NCI-H2081 treated with DMSO at 0.1 percent for 48 hours (cell line): ENCODE measurements around the gene CD81.
"Not testable (repeated sequence)": the region's sequence is repeated elsewhere in the genome, so short reads cannot be mapped to it uniquely, and the experiment has no call there.

Experiments
- DNase-seq: peaks from one replicate; lab custom pipeline; 2025; lab: John Stamatoyannopoulos, UW

The CD81 gene

DNA sequence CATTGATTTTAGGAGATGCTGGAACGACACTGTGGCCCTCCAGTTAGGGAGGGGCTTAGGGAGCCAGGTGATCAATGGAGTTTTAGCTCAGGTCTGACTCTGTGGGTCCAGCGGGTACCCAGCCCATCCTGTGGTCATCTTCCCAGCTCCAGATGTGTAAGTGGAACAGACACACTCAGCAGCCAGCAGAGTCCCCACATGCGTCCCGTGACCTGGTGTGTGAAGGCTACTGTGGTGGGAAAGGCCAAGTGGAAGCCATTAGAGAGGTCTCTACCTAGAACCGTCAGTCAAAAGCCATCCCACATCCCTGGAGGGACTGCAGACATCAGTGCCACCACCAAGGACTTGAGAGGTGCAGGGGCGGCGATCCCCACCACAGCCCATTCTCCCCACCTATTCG, 19.9 kb upstream of the CD81 start:
- no peak for DNase-seq

DNA sequence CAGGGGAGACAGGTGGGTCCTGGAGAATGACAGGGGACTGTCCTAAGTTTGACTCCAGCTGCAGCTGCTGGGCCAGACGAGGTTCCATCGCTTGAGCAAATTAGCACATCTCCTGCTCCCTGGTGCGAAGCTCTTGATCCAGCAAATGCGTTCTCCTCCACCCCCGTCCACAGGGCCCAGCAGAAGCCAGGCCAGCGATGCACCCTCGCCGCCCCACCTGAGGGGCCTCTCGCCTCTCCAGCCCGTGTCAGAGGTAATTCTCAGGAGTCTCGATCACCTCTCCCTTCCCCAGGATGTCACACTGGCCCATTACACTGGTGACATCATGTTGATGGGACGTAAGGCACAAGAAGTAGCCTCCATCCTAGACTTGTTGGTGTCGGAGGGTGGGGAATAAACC, 19.5 kb upstream of the CD81 start:
- not testable (repeated sequence) for DNase-seq

DNA sequence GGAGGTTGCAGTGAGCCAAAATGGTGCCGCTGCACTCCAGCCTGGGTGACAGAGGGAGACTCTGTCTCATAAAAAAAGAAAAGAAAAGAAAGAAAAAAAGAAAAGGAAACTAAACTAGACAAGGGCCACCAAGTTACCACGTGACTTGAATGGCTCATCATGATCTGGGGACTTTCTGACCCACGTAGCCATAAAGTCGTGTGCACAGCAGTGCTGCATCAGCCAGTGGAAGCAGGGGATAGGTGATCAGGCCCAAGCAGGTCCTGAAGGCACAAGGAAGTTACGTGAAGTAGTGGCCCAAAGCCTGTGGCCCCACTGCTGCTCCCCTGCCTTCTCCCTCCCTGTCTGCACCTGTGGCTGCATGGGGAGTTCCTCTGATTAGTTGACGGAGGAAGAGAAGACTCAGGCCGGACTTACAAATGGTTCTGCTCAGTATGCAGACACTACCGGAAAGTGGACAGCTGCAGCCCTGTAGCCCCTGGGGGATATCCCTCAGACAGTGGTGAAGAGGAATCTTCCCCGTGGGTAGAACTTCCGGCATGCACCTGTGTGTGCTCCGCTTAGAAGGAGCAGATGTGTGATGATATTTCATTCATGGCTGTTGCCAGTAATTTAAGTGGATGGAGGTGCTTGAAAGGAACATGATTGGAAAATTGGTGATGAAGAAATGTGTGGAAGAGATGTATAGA, 18.2 kb upstream of the CD81 start:
- DNase-seq = no peak

DNA sequence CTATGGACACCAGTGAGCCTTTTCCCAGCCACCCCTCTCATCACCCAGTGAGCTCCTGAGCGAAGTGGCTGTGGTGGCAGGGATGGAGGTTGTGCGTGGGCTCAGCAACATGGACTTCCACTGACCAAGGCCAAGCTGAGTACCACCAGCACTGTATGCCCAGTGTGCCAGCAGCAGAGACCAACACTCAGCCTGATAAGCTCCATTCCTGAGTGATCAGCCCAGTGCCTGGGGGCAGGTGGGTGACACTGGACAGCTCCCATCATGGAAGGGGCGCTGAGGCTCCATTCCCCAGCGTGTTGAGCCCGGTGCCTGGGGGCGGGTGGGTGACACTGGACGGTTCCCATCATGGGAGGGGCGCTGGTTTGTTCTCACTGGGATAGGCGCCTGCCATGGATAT, 17.6 kb upstream of the CD81 start:
- no peak for DNase-seq

DNA sequence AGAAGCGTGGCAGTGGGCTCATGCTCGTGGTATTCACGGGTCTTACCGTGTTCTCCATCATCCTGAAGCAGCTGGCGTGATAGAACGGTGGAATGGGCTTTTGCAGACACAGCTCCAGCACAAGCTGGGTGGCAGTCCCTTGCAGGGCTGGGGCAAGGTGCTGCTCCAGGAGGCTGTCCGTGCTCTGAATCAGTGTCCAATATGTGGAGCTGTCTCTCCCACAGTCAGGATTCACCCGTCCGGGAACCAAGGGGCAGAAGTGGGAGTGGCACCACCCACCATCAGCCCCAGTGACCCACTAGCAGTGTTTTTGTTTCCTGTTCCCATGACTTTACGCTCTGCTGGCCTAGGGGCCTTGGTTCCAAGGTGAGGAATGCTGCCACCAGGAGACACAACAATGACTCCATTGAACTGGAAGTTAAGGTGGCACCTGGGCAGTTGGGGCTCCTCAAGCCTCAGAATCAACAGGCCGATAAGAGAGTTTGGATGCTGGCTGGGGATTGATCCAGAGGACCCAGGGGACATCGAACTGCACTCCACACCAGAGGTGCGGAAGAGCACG, 16.9 kb upstream of the CD81 start:
- no peak for DNase-seq

DNA sequence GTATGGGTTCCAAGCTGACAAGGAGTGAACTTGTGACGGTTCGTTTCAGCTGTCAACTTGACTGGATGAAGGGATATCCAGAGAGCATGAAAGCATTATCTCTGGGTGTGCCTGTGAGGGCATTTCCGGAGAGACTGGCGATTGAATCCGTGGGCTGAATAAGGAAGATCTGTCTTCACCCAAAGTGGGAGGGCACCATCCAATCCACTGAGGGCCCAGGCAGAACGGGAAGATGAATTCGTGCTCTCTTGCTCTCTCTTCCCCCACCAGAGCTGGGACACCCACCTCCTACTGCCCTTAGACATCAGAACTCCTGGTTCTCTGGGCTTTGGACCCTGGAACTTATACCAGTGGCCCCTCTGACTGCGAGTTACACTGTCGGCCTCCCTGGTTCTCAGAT, 15.5 kb upstream of the CD81 start:
- no peak for DNase-seq

DNA sequence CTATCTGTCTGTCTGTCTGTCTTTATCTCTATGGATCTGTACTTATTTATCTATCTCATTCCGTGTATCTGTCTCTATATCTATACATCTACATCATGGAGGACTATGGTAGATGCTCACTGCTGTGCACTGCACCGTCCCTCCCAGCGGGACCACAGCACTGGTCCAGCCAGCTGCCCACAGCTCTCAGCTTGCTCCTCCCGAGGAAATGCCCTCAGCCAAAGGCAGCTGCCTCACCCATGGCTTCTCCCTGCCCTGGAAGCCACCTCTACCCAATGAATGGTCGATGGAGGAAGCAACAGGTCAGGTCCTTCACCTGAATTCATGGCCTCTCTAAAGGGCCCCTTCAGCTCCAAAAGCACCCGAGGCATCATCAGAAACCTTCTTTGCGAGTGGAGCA, 14.7 kb upstream of the CD81 start:
- DNase-seq = no peak

DNA sequence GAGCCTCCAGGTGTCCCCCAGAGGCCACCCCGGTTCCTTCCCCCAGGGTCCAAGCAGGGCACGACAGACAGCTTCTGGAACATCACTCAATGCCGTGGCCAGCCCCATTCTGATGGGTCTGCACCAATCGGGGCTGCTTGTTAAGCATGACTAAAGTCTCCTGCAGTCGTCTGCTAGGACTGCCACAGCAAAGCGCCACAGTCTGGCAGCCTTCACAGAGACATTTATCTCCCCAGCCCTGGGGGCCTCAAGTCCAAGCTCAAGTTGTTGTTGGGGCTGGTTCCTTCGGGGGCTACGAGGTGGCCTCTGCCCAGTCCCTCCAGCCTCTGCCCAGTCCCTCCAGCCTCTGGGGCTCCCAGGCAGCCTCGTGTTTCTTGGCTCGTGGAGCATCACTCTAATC, 14.0 kb upstream of the CD81 start:
- no peak for DNase-seq

DNA sequence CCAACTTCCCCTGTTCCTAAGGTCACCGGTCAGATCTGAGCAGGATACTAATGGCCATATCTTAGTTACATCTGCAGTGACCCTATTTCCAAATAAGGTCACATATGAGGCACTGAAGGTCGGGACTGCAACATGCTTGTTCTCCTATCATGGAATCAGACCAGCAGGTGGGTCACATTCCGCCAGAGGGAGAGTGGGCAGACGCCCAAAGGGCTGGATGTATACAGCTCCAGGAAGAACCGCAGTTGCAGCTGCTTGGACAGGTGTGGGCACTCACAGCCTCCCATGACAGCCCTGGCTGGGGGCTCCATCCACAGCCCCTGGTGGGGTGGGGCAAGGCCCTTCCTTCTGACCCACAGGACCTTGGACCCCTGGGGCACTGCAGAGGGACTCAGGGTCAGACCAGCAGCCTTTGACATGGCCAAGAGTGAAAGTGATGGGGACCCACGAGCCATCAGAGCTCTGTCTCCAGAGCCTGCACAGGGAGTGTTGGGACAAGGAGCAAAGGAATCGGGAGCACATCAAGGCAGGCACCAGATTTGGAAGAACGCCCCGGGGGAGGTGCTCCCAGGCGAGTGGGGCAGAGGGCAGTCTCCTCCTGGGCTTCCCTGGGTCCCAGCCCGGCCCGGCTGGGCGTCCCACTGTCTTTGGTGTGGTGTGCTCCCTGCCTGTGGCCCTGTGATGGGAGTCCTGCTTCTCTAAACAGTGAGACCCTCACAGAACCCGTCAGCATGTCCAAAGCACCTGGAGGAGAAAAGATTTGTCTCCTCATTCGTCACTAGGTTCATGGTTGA, 13.3 kb upstream of the CD81 start:
- no peak for DNase-seq

DNA sequence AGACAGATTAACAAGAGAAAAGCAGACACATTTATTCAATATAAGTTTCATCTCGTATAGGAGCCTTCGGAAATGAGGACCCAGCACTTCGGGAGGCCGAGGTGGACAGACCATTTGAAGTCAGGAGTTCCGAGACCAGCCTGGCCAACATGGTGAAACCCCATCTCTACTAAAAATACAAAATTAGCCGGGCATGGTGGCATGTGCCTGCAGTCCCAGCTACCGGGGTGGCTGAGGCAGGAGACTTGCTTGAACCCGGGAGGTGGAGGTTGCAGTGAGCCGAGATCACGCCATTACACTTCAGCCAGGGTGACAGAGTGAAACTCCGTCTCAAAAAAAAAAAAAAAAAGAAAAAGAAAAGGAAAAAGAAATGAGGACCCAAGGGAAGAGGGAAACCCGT, 12.7 kb upstream of the CD81 start:
- DNase-seq = not testable (repeated sequence)

DNA sequence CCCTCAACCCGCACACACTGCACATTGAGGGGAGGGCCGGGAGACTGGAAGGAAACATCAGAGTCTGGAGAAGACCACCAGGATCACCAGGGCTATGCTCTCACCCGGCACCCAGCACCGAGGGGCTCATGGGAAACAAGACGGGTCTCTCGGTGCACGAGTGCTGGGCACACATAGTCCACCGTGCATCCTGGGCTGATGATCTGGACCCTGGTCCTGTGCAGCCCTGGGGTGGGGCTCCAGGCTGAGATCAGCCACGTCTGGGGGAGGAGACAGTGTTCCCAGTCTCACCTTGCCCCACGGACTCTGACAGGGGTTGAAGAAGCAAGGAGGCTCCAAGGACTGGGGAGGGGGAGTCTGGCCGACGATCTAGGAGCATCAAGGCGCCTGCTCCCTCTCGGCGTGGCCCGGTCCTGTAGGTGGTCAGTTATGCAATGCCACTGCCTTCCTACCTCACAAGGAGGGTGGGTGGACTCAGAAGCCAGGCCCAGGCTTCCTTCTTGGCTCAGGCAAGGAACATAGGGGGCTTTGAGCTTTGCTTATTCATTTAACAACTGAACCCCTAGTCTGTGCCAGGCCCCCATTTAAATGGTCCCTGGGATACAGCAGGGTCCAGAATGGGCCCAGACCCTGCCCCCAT, 11.4 kb upstream of the CD81 start:
- DNase-seq = no peak

DNA sequence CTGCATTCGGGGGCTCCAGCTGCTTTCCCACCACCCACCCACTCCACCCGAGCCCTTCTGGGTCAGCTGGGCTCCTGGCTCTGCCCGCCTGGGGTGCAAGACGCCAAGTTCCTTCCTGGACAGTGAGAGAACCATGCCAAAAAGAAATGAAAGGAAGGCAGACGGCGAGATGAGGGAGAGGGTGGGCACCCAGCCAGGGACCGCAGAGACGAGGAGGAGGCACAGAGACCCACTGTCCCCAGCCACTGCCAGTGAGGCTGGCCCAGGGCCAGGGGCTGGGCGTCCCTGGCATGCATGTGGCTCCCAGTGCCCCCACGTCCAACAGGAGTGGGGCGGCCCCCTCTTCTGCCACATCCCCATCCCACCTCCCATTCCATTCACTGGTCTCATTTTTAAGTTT, 10.8 kb upstream of the CD81 start:
- DNase-seq = no peak

DNA sequence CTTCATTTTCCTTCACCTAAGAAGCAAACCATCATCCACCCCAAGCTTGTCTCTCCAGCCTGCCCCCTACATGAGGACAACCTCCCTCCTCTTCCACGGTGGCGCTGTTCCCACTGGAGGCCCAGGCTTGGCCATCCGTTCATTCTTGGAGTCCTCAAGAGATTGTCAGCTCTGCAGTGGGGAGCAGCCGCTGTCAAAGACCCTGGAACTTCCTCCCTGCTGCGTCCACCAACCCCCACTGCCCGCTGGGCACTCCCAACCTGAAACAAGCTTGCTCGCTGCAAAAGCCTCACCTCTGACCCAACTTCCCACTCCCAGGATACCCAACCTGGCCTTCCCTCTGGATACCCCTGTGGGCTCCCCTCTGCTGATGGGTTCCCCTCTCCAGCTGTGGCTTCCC, 10.4 kb upstream of the CD81 start:
- no peak for DNase-seq

DNA sequence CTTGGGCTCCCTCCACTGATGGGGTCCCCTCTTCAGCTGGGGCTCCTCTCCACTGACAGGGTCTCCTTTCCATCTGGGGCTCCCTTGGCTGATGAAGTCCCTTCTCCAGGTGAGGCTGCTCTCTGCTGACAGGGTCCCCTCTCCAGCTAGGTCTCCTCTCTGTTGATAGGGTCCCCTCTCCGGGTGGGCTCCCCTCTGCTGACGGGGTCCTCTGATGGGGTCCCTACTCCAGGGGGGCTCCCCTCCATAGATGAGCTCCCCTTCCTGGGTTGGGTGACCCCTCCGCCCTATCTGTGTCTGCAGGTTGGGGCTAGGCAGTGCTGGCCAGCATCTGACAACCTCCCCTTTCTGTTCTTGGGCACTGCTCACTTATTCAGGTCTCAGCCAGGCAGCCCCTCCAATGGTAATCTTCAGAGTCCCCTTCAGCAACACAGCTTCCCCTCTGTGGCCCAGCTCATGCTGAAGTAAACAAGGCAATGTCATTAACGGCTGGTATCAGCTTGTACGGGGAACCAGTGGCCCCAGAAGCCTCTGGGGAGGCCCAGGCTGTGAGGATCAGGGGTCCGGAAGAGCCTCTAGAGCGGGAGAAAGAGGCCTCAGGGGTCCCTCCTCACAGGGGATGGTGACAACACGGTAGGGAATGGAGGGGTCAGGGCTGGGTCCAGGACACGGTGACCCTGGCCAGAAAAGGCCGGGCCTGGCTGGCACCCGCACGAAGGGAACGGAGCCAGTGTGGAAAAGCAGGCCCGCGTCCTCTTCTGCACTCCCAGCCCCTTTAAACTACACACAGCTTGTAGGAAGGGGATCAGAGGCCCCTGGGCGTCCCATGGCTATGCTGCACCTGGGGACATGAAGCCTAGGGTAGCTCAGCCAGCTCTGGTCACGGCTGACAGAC, 9.6 kb upstream of the CD81 start:
- no peak for DNase-seq

DNA sequence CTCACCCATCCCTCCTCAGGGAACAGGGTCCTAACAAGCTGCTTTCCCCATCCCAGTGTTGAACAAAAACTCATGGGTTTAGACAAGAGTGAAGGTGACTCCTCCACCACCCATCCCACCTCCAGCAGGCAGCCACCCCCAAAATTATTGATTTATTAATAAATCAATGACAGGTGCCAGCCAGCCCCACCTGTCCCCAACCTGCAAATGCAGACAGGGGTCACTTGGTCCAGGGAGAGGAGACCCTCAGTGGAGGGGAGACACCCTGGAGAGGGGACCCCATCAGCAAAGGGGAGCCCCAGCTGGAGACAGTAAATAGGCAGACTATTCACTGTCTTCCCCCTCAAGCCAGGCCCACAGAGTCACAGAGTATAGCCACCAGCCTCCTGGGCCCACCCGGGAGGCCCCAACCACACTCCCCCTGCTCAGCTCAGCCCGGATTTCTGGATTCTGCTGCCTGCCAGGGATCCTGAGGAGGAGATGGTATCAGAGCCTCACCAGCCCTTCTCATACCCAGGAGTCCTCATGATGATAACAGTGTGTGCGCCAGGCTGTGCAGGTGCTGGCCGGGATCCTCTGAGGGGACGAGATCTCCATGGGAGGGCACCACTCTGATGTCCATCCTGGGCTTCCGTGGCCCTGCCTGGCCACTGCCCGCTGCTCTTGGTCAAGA, 8.8 kb upstream of the CD81 start:
- DNase-seq = no peak

DNA sequence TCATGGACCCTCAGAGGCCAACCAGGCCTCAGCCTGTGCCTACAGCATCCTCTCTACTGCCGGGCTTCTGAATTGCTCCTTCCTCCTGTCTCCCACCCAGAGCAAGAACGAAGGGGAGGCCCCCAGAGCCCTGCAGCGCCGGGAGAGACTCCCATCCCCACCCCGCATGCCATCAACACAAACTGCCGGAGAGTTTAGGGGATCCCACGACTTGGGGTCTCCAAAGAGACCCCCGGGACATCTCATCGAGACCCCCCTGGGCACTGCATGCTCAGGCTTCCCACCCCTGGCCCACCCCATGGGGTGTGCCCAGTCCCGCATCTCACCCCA, 8.3 kb upstream of the CD81 start:
- DNase-seq = no peak

DNA sequence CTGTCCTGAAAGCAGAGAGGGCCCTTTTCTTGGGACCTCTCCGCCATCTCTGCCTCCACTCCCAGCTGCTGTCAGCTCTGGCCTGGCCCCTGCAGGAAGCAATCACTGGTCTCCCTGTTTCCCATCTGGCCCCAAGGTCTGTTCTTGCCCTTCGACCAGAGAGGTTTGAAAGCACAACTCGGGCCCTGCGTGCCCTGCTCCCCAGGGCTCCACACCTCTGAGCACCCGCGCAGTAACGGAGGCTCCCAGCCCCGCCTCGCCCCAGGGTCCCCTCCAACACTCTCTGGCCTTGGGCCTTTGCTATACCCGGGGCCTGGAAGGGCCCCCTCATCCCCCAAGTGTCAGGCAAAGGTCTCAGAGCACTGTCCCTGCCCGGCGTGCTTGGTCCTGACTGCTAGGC, 7.8 kb upstream of the CD81 start:
- DNase-seq = no peak

DNA sequence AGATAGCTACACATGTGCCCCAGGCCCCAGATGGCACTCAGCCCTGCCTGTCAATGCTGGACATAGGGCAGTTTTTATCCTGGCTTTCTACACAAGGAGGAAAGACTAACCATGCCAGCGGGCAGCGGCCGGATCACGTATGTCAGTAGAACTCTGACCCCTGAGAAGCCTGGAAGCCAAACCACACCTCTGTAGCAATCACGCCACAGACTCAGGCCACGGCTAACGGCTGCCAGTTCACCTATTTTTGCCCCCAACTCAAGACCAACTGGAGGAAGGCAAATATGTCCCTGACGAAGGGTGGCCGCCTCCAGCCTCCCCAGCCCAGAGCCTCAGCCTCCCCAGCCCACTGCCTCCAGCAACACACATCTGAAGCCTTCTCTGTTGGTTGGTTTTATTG, 7.2 kb upstream of the CD81 start:
- no peak for DNase-seq

DNA sequence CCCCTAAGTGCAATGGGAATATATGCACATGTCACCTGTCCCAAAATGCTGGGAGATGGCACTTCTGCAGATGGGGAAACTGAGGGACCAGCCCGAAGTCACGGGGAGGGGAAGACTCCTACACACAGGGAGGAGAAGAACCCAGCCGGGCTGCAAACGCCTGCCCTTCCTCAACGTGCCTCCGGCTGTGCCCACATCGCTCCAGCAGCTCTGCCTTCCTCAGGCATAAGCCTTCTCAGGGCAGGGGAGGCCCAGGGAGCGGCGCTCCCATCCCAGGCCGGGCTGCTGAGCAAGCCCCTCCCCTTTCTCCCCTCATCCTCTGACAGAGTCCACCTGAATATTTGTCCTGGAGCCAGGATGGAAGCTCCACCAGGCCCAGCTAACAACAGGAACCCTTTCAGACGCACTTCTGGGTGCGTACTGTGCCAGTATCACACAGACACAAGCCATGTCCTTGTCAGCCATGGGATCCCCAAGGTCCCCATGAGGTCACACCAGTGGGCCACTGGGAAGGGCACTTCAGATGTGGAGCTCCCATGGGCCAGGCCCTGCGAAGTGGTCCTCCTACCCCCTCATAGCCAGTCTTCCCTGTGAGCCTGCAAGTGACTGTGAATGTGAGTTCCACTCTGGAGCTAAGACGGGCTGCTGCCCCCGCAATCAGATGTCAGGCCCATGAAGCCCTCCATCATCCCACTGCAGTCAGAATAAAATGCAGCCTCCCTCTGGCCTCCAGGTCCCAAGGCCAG, 2.5 kb upstream of the CD81 start:
- DNase-seq = no peak

DNA sequence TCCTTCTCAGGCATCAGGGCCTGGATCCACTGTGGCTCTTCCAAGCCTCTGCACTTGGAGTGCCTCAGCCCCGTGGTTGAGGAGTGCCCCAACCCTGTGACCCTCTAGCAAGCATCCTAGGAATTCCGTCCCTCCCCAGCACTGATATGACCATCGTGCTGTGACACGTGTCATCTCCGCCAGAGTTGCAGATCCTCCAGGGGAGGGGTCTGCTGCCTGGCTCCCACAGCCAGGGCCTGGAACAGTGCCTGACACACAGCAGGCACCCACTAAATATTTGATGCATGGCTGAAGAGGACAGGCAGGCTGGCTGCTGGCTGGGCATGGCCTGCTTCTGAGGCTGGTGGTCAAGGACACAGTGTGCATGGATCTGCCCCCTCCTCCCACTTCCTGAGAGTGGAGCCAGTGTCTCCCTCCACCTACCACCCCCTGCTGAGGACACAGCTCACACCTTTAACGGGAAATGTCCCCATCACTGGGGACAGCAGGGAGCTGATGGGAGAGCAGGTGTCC, 1.7 kb upstream of the CD81 start:
- no peak for DNase-seq
